ENCODE results near the gene GCK. TPM values are rescaled to one million over a fixed set of nuclear protein-coding genes. Genes with fewer than 3 reads are reported as not detected.
A peak's percentile ranks its signal among the peaks of the same experiment; 100 is the strongest.

Gene GCK
- total and polyA plus RNA-seq, 12 donors = 0.09 to 2.1 (median 0.50) TPM; not detected in 3

GRCh38 chr7:44194069-44194468 is 4.8 kb upstream of the GCK start:
- no peak for DNase-seq
- TF ChIP-seq POLR2A (IDR thresholded peaks at IDR 0.05) = no peak
- TF ChIP-seq CTCF (IDR thresholded peaks at IDR 0.05) = no peak
- Histone ChIP-seq H3K27me3 (peaks cover 2% of the 10 kb centered on the region), H3K36me3 (replicated peaks in 1 of 2) (no peaks in the 10 kb centered on the region), H3K4me3 (no peak overlapping the region), H3K9me3 (replicated peaks in 1 of 3) (no peaks in the 10 kb centered on the region), H3K4me1 (replicated peaks in 1 of 2) (no peaks in the 10 kb centered on the region), H3K27ac (no peak overlapping the region)
- intact Hi-C loops (cut with DNase I) = loop anchor here in 1 of 2 donors (10.0 kb wide), 1 partner anchor 119 kb away; no protein-coding TSS in a partner anchor
- 48 to 100% (median 51%) methylated on average over 1 to 2 of the region's 2 CpGs for WGBS, 4 donors

GRCh38 chr7:44193011-44193802 is 4.0 kb upstream of the GCK start:
- Histone ChIP-seq H3K4me3 (no peak overlapping the region), H3K4me1 (replicated peaks in 1 of 2) (no peaks in the 10 kb centered on the region), H3K27ac (no peak overlapping the region), H3K36me3 (replicated peaks in 1 of 2) (no peaks in the 10 kb centered on the region), H3K9me3 (replicated peaks in 1 of 3) (no peaks in the 10 kb centered on the region), H3K27me3 (peaks cover 2% of the 10 kb centered on the region)
- intact Hi-C loops (cut with DNase I) = loop anchor here in 1 of 2 donors (10.0 kb wide), 1 partner anchor 118 kb away; no protein-coding TSS in a partner anchor
- 84 to 90% (median 88%) methylated on average over 6 to 7 of the region's 7 CpGs for WGBS, 4 donors
- no peak for TF ChIP-seq POLR2A (IDR thresholded peaks at IDR 0.05)
- no peak for TF ChIP-seq CTCF (IDR thresholded peaks at IDR 0.05)
- no peak for DNase-seq

- Histone ChIP-seq H3K27ac (no peak overlapping the region), H3K36me3 (replicated peaks in 1 of 2) (no peaks in the 10 kb centered on the region), H3K4me1 (replicated peaks in 1 of 2) (no peaks in the 10 kb centered on the region), H3K27me3 (peaks cover 2% of the 10 kb centered on the region), H3K4me3 (no peak overlapping the region), H3K9me3 (replicated peaks in 1 of 3) (no peaks in the 10 kb centered on the region)
- no peak for TF ChIP-seq POLR2A (IDR thresholded peaks at IDR 0.05)
- TF ChIP-seq CTCF (IDR thresholded peaks at IDR 0.05) = no peak
- DNase-seq = no peak
- intact Hi-C loops (cut with DNase I) = loop anchor here in 1 of 2 donors (10.0 kb wide), 1 partner anchor 116 kb away; no protein-coding TSS in a partner anchor
- WGBS, 4 donors = 77 to 89% (median 81%) methylated on average over 5 of the region's 5 CpGs
Observed at GRCh38 chr7:44191171-44191570, 1.9 kb upstream of the GCK start.

- intact Hi-C loops (cut with DNase I) = loop anchor here in 1 of 2 donors (10.0 kb wide), 1 partner anchor 115 kb away; no protein-coding TSS in a partner anchor
- peaks cover 2% of the 10 kb centered on the region for H3K27me3 ChIP-seq
- WGBS, 4 donors = 66 to 82% (median 78%) methylated on average over 11 to 14 of the region's 14 CpGs
- no peak for TF ChIP-seq POLR2A (IDR thresholded peaks at IDR 0.05)
- no peak for TF ChIP-seq CTCF (IDR thresholded peaks at IDR 0.05)
- no peak overlapping the region for H3K4me3 ChIP-seq
- H3K9me3 ChIP-seq (replicated peaks in 1 of 3) = no peaks in the 10 kb centered on the region
- H3K4me1 ChIP-seq (replicated peaks in 1 of 2) = no peaks in the 10 kb centered on the region
- no peaks in the 10 kb centered on the region for H3K36me3 ChIP-seq (replicated peaks in 1 of 2)
- peak in 2 of 7 donors; percentile 15 to 31 for DNase-seq
- H3K27ac ChIP-seq = no peak overlapping the region
Observed at GRCh38 chr7:44189993-44190872, 994 bp upstream of the GCK start.

Data from adrenal gland (tissue), 12 donors.